ENCODE measurements around the gene URI1.
"Not testable (repeated sequence)": the region's sequence is repeated elsewhere in the genome, so short reads cannot be mapped to it uniquely, and the experiment has no call there.

Gene URI1

GRCh38 chr19:29908963-29909944, 32.8 kb upstream of the URI1 start:
- TF ChIP-seq, protein P1, sequence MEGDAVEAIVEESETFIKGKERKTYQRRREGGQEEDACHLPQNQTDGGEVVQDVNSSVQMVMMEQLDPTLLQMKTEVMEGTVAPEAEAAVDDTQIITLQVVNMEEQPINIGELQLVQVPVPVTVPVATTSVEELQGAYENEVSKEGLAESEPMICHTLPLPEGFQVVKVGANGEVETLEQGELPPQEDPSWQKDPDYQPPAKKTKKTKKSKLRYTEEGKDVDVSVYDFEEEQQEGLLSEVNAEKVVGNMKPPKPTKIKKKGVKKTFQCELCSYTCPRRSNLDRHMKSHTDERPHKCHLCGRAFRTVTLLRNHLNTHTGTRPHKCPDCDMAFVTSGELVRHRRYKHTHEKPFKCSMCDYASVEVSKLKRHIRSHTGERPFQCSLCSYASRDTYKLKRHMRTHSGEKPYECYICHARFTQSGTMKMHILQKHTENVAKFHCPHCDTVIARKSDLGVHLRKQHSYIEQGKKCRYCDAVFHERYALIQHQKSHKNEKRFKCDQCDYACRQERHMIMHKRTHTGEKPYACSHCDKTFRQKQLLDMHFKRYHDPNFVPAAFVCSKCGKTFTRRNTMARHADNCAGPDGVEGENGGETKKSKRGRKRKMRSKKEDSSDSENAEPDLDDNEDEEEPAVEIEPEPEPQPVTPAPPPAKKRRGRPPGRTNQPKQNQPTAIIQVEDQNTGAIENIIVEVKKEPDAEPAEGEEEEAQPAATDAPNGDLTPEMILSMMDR (IDR thresholded peaks at IDR 0.05; ENCODE audit: extremely low read depth, insufficient read depth, missing control alignments) = no peak
- in situ Hi-C loops (cut with MboI; ENCODE audit: low pct_unique_long_range_greater_than_20kb, low sequenced_read_pairs, unreplicated experiment) = no loop called here
- no peak for DNase-seq (ENCODE audit: low spot score)

DNA sequence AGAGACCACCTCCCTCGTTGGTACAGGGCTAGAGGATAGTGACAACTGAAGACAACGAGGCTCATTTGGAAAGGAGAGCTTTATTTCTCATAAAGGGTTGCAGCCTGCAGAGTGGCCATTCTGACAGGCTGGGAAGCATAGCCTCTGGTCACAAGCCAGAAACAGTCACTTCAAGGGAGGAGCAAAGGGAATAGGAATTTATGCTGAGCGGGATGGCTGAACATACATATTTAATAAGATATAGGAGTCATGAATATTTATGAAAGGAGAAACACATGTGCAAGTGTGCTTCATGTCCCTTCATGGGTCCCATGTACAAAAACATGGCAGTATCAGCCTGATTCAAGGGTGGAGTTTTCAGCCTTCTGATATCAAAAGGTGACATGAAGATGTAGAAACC, 27.1 kb upstream of the URI1 start:
- no peak for DNase-seq (ENCODE audit: low spot score)
- TF ChIP-seq, protein P1 (IDR thresholded peaks at IDR 0.05; ENCODE audit: extremely low read depth, insufficient read depth, missing control alignments) = no peak
- in situ Hi-C loops (cut with MboI; ENCODE audit: low pct_unique_long_range_greater_than_20kb, low sequenced_read_pairs, unreplicated experiment) = no loop called here

- in situ Hi-C loops (cut with MboI; ENCODE audit: low pct_unique_long_range_greater_than_20kb, low sequenced_read_pairs, unreplicated experiment); DNase-seq (ENCODE audit: low spot score): not testable (repeated sequence)
These were observed 26.2 kb upstream of the URI1 start for GRCh38 chr19:29915832-29916231.

GRCh38 chr19:29917911-29918310, 24.1 kb upstream of the URI1 start:
- DNase-seq (ENCODE audit: low spot score) = no peak
- TF ChIP-seq, protein P1 (IDR thresholded peaks at IDR 0.05; ENCODE audit: extremely low read depth, insufficient read depth, missing control alignments) = no peak
- in situ Hi-C loops (cut with MboI; ENCODE audit: low pct_unique_long_range_greater_than_20kb, low sequenced_read_pairs, unreplicated experiment) = no loop called here

GRCh38 chr19:29918891-29919290, 23.1 kb upstream of the URI1 start:
- TF ChIP-seq, protein P1 (IDR thresholded peaks at IDR 0.05; ENCODE audit: extremely low read depth, insufficient read depth, missing control alignments) = no peak
- in situ Hi-C loops (cut with MboI; ENCODE audit: low pct_unique_long_range_greater_than_20kb, low sequenced_read_pairs, unreplicated experiment) = no loop called here
- no peak for DNase-seq (ENCODE audit: low spot score)

DNA sequence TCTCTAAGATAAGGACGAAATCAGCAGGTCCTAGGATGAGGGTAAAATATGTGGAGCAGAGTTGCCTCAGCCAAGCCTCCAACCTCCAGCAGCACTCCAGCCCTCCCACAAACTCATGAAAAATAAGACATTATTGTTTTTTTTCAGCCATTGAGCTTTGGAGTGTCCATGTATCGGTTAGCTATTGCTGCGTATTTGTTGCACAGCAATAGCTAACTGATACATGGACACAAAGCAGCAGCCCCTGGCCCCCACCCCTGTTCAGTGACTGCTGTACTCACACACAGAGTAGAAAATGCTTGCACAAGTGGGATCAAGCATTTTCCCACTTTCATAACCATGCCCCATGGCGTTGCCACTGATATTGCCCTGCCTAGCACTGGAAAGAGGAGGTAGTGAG, 19.1 kb upstream of the URI1 start:
- DNase-seq (ENCODE audit: low spot score) = no peak
- TF ChIP-seq, protein P1 (IDR thresholded peaks at IDR 0.05; ENCODE audit: extremely low read depth, insufficient read depth, missing control alignments) = no peak
- in situ Hi-C loops (cut with MboI; ENCODE audit: low pct_unique_long_range_greater_than_20kb, low sequenced_read_pairs, unreplicated experiment) = no loop called here

DNA sequence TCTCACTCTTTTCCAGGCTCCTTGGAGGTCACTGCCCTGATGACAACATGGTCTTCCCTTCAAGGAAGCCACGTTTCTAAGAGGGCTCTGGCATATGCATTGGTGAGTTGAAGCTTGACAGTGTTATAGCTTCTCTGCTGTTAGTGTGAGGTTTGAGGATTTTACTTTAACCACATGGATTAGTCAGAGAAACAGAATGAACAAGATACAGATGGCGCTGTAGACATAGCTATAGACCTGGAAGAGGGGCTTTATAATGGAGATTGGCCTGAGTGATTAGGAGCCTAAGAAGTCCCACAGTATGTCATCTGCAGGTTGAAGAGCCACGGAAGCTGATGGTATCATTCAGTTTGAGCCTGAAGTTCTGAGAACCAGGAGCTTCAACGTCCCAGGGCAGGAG, 18.4 kb upstream of the URI1 start:
- in situ Hi-C loops (cut with MboI; ENCODE audit: low pct_unique_long_range_greater_than_20kb, low sequenced_read_pairs, unreplicated experiment) = no loop called here
- DNase-seq (ENCODE audit: low spot score) = no peak
- TF ChIP-seq, protein P1 (IDR thresholded peaks at IDR 0.05; ENCODE audit: extremely low read depth, insufficient read depth, missing control alignments) = peak; percentile 18

Measured in GM13977 (cell line).